H1 (cell line): ENCODE data around the gene UVRAG. TPM values are rescaled to one million over a fixed set of nuclear protein-coding genes. Genes with fewer than 3 reads are reported as not detected.

Source experiments
- CREB1 ChIP-seq: IDR thresholded peaks from 2 replicates; pipeline ENCODE4 v1.6.1; 2012; ENCODE audit warnings: inconsistent platforms
- CTBP2 ChIP-seq: IDR thresholded peaks from 2 replicates; pipeline ENCODE4 v1.7.0; 2011; ENCODE audit warnings: borderline replicate concordance, mild to moderate bottlenecking, moderate library complexity, mixed read lengths, low read length; ENCODE audit not compliant: insufficient read depth, insufficient read length
- EP300 ChIP-seq, 2 experiments: IDR thresholded peaks; 1 replicate in 1 of 2; 2 replicates in 1 of 2; pipeline ENCODE4 v1.6.1; 2011 to 2012; ENCODE audit warnings: low read depth in 2 of 2, low read length in 2 of 2, mild to moderate bottlenecking in 2 of 2, borderline replicate concordance in 1 of 2, inconsistent platforms in 1 of 2, moderate library complexity in 1 of 2
- JUN ChIP-seq: IDR thresholded peaks from 2 replicates; pipeline ENCODE4 v1.6.1; 2011; ENCODE audit warnings: low read depth, mild to moderate bottlenecking, improper control_type of control experiment, low read length
- JUND ChIP-seq: IDR thresholded peaks from 2 replicates; pipeline ENCODE4 v1.6.1; 2011; ENCODE audit warnings: mild to moderate bottlenecking, improper control_type of control experiment, low read length
- SP4 ChIP-seq: IDR thresholded peaks from 2 replicates; pipeline ENCODE4 v1.6.1; 2012; ENCODE audit warnings: low read length, inconsistent platforms
- polyA plus RNA-seq, 7 experiments: library from polyadenylated mRNA; depleted of rRNA in 3 of 7; stranded (reverse) in 5 of 7; unstranded in 2 of 7; fragments of >200 nt in 5 of 7; fragments of 200-250 nt in 2 of 7; gene quantifications; 1 replicate in 5 of 7; 2 replicates in 1 of 7; 4 replicates in 1 of 7; pipeline versions ENCODE4 v1.2.1 to v1.2.3, GENCODE V29; 2011 to 2013; ENCODE audit warnings: missing spikeins in 2 of 7, mixed read lengths in 2 of 7
- total RNA-seq: library from RNA; stranded (reverse); fragmentation: NEBNext Ultra II Directional; extraction: Animal tissue kit (Norgen Biotek cat#: 25700); gene quantifications from 2 replicates; pipeline ENCODE4 v1.2.1, GENCODE V29; 2021

The UVRAG gene
- total and polyA plus RNA-seq, 2 of the 8 experiments (the other 6 are each of a cell fraction or from before 2014, with no cell fraction given), result 5.5 to 14.7 TPM

DNA sequence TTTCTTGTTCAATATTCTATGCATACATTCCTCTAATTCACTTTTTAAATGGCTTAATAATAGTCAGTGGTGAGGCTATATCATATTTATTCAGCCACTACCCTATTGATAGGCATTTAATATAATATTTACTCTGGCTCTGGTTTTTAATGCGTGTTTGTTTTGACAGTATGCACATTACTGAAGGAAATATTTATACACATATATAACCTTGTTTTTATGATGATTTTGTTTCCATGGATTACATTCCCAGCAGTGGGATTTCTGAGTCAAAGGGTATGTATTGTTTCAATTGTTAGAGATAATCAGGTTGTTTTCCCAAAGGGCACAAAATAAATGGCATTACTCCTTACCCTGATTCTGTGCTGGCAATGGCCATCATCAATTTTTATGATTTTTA is 105.8 kb downstream of the UVRAG start (continued):
- TF ChIP-seq JUND, result no peak
- TF ChIP-seq CTBP2, result no peak
- no peak for TF ChIP-seq CREB1
- no peak for TF ChIP-seq JUN
- no peak for TF ChIP-seq SP4
- TF ChIP-seq EP300 (IDR thresholded peaks at IDR 0.05; ENCODE audit: borderline replicate concordance in 1 of 2, low read depth in 2 of 2, low read length in 2 of 2), result no peak
